Measurements from ENCODE around the gene DNAI2.

The DNAI2 gene

DNA sequence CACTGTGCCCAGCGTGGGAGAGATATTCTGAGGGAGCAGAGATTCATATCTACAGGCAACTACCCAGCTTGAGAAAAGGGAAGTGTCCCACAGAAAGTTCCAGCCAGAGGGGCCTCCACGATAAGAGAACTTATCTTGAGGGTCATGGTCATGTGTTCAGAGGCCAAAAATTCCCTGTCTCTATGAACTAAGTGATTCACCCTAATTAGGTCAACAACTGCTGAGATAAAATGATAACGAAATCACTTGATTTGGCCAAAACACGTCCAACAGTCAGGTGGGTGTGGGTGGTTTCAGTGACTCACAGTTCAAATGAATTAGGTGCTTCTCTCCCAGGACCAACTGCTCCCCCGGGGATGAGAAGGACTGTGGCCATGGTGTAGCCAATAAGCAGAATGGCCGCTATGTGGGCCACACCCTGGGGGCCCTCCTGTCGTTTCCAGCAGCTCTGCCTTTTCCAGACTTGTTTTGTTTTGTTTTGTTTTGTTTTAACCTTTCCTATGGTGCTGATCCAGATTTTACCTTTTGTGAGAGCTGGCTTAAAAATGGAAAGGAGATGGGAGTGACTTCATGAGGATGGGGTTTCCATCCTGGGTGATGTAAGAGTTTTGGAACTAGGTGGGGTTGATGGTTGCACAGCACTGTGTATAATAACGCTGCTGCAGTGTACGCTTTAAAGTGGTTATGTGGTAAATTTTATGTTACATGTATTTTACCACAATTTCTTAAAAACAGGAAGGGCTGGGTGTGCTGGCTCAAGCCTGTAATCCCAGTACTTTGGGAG is 8.7 kb downstream of the DNAI2 start:
- H3K27me3 ChIP-seq: peaks cover 18% of the 10 kb centered on the region
- H3K27ac ChIP-seq: no peak overlapping the region
- H3K4me3 ChIP-seq (ENCODE audit: low read depth in 1 of 2, low read length in 1 of 2): no peak overlapping the region
- H3K9me3 ChIP-seq: no peaks in the 10 kb centered on the region
- TF ChIP-seq, protein P1, sequence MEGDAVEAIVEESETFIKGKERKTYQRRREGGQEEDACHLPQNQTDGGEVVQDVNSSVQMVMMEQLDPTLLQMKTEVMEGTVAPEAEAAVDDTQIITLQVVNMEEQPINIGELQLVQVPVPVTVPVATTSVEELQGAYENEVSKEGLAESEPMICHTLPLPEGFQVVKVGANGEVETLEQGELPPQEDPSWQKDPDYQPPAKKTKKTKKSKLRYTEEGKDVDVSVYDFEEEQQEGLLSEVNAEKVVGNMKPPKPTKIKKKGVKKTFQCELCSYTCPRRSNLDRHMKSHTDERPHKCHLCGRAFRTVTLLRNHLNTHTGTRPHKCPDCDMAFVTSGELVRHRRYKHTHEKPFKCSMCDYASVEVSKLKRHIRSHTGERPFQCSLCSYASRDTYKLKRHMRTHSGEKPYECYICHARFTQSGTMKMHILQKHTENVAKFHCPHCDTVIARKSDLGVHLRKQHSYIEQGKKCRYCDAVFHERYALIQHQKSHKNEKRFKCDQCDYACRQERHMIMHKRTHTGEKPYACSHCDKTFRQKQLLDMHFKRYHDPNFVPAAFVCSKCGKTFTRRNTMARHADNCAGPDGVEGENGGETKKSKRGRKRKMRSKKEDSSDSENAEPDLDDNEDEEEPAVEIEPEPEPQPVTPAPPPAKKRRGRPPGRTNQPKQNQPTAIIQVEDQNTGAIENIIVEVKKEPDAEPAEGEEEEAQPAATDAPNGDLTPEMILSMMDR (IDR thresholded peaks at IDR 0.05): no peak
- H3K36me3 ChIP-seq: no peaks in the 10 kb centered on the region
- peaks cover 4 to 7% of the 10 kb centered on the region in 2 experiments for H3K4me1 ChIP-seq (ENCODE audit: control insufficient read depth in 1 of 2, insufficient read depth in 1 of 2, low read depth in 1 of 2, low read length in 1 of 2)

DNA sequence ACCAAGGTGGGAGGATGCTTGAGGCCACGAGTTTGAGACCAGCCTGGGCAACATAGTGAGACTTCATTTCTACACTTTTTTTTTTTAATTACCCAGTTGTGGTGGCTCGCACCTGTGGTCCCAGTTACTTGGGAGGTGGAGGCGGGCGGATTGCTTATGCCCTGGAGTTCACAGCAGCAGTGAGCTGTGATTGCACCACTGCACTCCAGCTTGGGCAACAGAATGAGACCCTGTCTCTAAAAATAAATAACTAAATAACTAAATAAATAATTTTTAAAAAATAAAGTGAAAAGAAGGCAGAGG is 9.3 kb downstream of the DNAI2 start:
- no peaks in the 10 kb centered on the region for H3K9me3 ChIP-seq
- H3K27ac ChIP-seq: no peak overlapping the region
- peaks cover 4 to 7% of the 10 kb centered on the region in 2 experiments for H3K4me1 ChIP-seq (ENCODE audit: control insufficient read depth in 1 of 2, insufficient read depth in 1 of 2, low read depth in 1 of 2, low read length in 1 of 2)
- TF ChIP-seq, protein P1 (IDR thresholded peaks at IDR 0.05): no peak
- no peaks in the 10 kb centered on the region for H3K36me3 ChIP-seq
- no peak overlapping the region for H3K4me3 ChIP-seq (ENCODE audit: low read depth in 1 of 2, low read length in 1 of 2)
- H3K27me3 ChIP-seq: peaks cover 18% of the 10 kb centered on the region

DNA sequence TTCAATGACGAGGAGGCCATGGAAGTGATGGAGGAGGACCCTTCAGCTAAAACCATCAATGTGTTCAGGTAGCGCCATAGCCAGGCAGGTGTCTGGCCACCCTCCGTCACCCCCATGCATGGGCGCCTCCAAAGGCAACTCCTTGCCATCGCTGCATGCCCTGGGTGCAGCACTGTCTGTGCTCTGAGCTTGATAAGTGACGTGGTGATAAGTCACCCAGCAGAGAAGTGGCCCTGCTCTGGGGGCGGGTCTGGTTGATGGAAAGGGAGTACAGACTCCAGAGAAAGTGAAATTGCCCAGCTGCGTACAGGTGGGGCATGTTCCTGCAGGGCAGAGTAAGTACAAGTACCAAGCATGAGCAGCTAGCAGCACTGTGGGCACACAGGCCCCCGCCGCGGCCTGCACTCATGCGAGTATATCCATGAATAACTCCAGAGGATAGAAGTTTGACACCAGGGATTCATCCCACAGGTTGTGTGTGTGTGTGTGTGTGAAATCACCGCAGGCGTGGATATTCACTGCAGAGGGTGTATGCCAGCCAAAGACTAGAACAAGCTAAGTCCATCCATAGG is 13.1 kb downstream of the DNAI2 start:
- H3K27ac ChIP-seq: no peak overlapping the region

DNA sequence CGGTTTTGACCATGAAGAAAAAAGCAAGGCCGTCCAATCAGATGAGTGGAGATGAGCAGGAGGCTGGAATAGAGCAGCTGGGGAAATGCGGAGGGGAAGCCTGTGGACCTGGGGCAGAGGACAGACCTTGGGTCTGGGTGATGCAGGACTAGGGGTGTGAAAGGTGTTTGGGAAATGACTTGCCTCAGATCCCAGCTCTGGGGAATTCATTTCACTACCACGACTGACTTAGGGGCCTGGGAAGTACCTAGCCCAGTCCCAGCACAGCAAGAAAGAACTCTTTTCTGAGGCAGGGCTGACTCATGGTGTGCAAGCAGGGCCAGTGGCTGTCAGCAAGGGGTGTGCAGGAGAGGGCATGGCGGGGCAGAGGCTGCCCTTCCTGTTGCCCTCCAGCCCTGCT is 14.8 kb downstream of the DNAI2 start:
- no peaks in the 10 kb centered on the region for H3K9me3 ChIP-seq
- H3K36me3 ChIP-seq: no peaks in the 10 kb centered on the region
- no peak overlapping the region for H3K4me3 ChIP-seq (ENCODE audit: low read depth in 1 of 2, low read length in 1 of 2)
- H3K4me1 ChIP-seq (ENCODE audit: control insufficient read depth in 1 of 2, insufficient read depth in 1 of 2, low read depth in 1 of 2, low read length in 1 of 2): no peaks in the 10 kb centered on the region
- H3K27me3 ChIP-seq: peaks cover 18% of the 10 kb centered on the region
- TF ChIP-seq, protein P1 (IDR thresholded peaks at IDR 0.05): no peak
- H3K27ac ChIP-seq: no peak overlapping the region

More for the DNA sequence above, 13.1 kb downstream of the DNAI2 start:
- TF ChIP-seq, protein P1 (IDR thresholded peaks at IDR 0.05): no peak
- Histone ChIP-seq H3K27me3 (peaks cover 18% of the 10 kb centered on the region), H3K4me3 (ENCODE audit: low read depth in 1 of 2, low read length in 1 of 2) (no peak overlapping the region), H3K9me3 (no peaks in the 10 kb centered on the region), H3K4me1 (ENCODE audit: control insufficient read depth in 1 of 2, insufficient read depth in 1 of 2, low read depth in 1 of 2, low read length in 1 of 2) (peaks cover 4 to 7% of the 10 kb centered on the region in 2 experiments), H3K36me3 (no peaks in the 10 kb centered on the region)

DNA sequence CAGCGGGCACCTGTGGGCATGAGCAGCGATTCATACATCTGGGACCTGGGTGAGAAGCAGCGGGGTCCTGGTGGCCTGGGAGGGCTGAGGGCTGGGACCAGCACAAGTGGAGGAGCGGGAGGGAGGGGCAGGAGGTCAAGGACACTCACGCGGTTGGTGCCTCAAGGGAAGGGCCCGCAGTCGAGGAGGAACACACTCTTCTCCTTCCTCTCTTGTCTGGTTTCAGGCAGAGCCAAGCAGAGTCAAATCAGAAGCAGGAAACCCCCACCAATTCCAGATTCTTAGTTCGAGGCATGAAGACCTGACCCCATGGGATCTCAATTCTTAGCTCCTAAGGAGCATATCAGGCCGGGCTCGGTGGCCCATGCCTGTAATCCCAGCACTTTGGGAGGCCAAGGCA is 15.7 kb downstream of the DNAI2 start:
- Histone ChIP-seq H3K4me1 (ENCODE audit: control insufficient read depth in 1 of 2, insufficient read depth in 1 of 2, low read depth in 1 of 2, low read length in 1 of 2) (no peaks in the 10 kb centered on the region), H3K9me3 (no peaks in the 10 kb centered on the region), H3K27me3 (peaks cover 11% of the 10 kb centered on the region), H3K36me3 (no peaks in the 10 kb centered on the region), H3K27ac (no peak overlapping the region), H3K4me3 (ENCODE audit: low read depth in 1 of 2, low read length in 1 of 2) (no peak overlapping the region)
- TF ChIP-seq, protein P1 (IDR thresholded peaks at IDR 0.05): no peak

Measured in neutrophil (primary cell).